ENCODE results near the gene EEF1AKMT3. TPM values are rescaled to one million over a fixed set of nuclear protein-coding genes. Genes with fewer than 3 reads are reported as not detected.
"Not testable (repeated sequence)": the region's sequence is repeated elsewhere in the genome, so short reads cannot be mapped to it uniquely, and the experiment has no call there.

Gene EEF1AKMT3
- total and polyA plus RNA-seq, 2 of the 4 experiments (the other 2 are of a cell fraction) = 3.2 to 8.1 TPM

GRCh38 chr12:57774634-57775033 lies 2.2 kb downstream of the EEF1AKMT3 start:
- WGBS, 2 experiments (ENCODE audit: extremely low coverage in 2 of 2, insufficient read length in 1 of 2) = 100% methylated on average over 3 of the region's 11 CpGs; no CpG with 5 or more reads in 1 of the 2 experiments
- H2AFZ ChIP-seq (replicated peaks; ENCODE audit: low read length, poor library complexity); H4K91ac ChIP-seq (ENCODE audit: insufficient read depth, low read depth, low read length); H3K4me2 ChIP-seq (ENCODE audit: low read depth, low read length); H3K14ac ChIP-seq (replicated peaks; ENCODE audit: low read depth, low read length); POLR2A ChIA-PET (ENCODE audit: unreplicated experiment); in situ Hi-C loops (cut with MboI; ENCODE audit: low sequenced_read_pairs); ATAC-seq (ENCODE audit: low read depth); H2AK9ac ChIP-seq (replicated peaks; ENCODE audit: low read depth, low read length, poor library complexity); H2BK5ac ChIP-seq (ENCODE audit: low read depth, low read length, poor library complexity, severe bottlenecking); H3K9me1 ChIP-seq (ENCODE audit: insufficient read depth, low read length); H4K20me1 ChIP-seq (ENCODE audit: insufficient read depth, low read length); BruUV-seq (replicated peaks); H2AK5ac ChIP-seq (ENCODE audit: low read depth, low read length); H2BK15ac ChIP-seq (ENCODE audit: low read depth, low read length); H3K27ac ChIP-seq (ENCODE audit: insufficient read depth, low read length); H3K27me3 ChIP-seq (ENCODE audit: control insufficient read depth, insufficient read depth, low read length); H2BK120ac ChIP-seq (ENCODE audit: low read depth, low read length); H3K9me3 ChIP-seq (ENCODE audit: control insufficient read depth, insufficient read depth, low read length); H3K4ac ChIP-seq (ENCODE audit: low read depth, low read length); H3K4me3 ChIP-seq (ENCODE audit: insufficient read depth, low read depth, low read length); DNase-seq; H3K56ac ChIP-seq (ENCODE audit: extremely low read depth, insufficient read depth, low read length); H4K8ac ChIP-seq (ENCODE audit: low read depth in 2 of 2, low read length in 2 of 2); H3K36me3 ChIP-seq (ENCODE audit: control insufficient read depth, insufficient read depth, low read length); H3K23ac ChIP-seq (ENCODE audit: low read depth, low read length); H3K18ac ChIP-seq (ENCODE audit: low read depth, low read length); H2BK20ac ChIP-seq (ENCODE audit: low read depth, low read length); H3K4me1 ChIP-seq (ENCODE audit: control insufficient read depth, insufficient read depth, low read length); H4K5ac ChIP-seq (ENCODE audit: low read depth, low read length); dilution Hi-C loops (cut with HindIII; ENCODE audit: low sequenced_read_pairs, unreplicated experiment); intact Hi-C loops (cut with micrococcal nuclease); H3K9ac ChIP-seq (ENCODE audit: low read depth, low read length): not testable (repeated sequence)
- H3K79me1 ChIP-seq (ENCODE audit: low read depth in 1 of 2, low read length in 2 of 2) = peaks cover 16 to 29% of the 10 kb centered on the region in 2 experiments; a peak in 3 of 4 replicates
- CTCF ChIA-PET = interaction anchor here (1.2 kb wide), 1 partner anchor 15 kb away, joined by 3 read pairs; no protein-coding TSS in a partner anchor
